OCI-LY3 (cell line): ENCODE results near the gene C9.
"Not testable (repeated sequence)": the region's sequence is repeated elsewhere in the genome, so short reads cannot be mapped to it uniquely, and the experiment has no call there.

Experiments used
- EZH2phosphoT487 ChIP-seq: fragments of 200-600 bp; shearing (Covaris generic); IDR thresholded peaks from 2 replicates; pipeline ENCODE4 v1.6.1; 2018; ENCODE audit warnings: antibody characterized with exemption, mixed run types, low read depth
- TF ChIP-seq, protein P1 (sequence below): fragments of 200-600, 300-600 bp; sonication (generic); IDR thresholded peaks from 2 replicates; pipeline ENCODE4 v1.5.1; 2014; ENCODE audit warnings: antibody characterized with exemption, low read length, low read depth

DNA sequence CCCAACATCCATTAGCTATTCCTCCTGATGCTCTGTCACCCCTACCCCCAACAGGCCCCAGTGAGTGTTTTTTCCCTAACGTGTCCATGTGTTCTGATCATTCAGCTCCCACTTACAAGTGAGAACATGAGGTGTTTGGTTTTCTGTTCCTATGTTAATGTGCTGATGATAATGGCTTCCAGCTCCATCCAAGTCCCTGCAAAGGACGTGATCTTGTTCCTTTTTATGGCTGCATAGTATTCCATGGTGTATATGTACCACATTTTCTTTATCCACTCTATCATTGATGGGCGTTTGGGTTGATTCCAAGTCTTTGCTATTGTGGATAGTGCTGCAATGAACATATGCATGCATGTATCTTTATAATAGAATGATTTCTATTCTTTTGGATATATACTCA, 47.8 kb downstream of the C9 start:
- TF ChIP-seq, protein P1, sequence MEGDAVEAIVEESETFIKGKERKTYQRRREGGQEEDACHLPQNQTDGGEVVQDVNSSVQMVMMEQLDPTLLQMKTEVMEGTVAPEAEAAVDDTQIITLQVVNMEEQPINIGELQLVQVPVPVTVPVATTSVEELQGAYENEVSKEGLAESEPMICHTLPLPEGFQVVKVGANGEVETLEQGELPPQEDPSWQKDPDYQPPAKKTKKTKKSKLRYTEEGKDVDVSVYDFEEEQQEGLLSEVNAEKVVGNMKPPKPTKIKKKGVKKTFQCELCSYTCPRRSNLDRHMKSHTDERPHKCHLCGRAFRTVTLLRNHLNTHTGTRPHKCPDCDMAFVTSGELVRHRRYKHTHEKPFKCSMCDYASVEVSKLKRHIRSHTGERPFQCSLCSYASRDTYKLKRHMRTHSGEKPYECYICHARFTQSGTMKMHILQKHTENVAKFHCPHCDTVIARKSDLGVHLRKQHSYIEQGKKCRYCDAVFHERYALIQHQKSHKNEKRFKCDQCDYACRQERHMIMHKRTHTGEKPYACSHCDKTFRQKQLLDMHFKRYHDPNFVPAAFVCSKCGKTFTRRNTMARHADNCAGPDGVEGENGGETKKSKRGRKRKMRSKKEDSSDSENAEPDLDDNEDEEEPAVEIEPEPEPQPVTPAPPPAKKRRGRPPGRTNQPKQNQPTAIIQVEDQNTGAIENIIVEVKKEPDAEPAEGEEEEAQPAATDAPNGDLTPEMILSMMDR = not testable (repeated sequence)
- not testable (repeated sequence) for TF ChIP-seq EZH2phosphoT487
